IMR-90 (cell line): Measurements from ENCODE around the gene SLC25A11. TPM values are rescaled to one million over a fixed set of nuclear protein-coding genes. Genes with fewer than 3 reads are reported as not detected.
A peak's percentile ranks its signal among the peaks of the same experiment; 100 is the strongest.

ENCODE experiments used
- ATAC-seq: fragments of 200-7000 bp; cut with Tn5 transposase; 2 replicates; pipeline ENCODE4 v1.9.1; 2020; ENCODE audit warnings: low read depth, mild to moderate bottlenecking, moderate library complexity
- BruUV-seq: library from RNA; stranded (reverse); fragments of 400-500 nt; replicated peaks from 2 replicates; lab custom pipeline; 2021; lab: Mats Ljungman, UMichigan
- CTCF ChIA-PET: fragments of 300-600 bp; formaldehyde crosslinking; extraction: SDS; loops from one replicate; lab custom pipeline; 2021; ENCODE audit warnings: antibody characterized with exemption; lab: Yijun Ruan, JAX
- POLR2A ChIA-PET: fragments of 300-600 bp; sonication (Branson Sonifier 250); formaldehyde crosslinking; loops from one replicate; lab custom pipeline; 2022; ENCODE audit warnings: antibody characterized with exemption; ENCODE audit not compliant: unreplicated experiment; lab: Charles Lee
- DNase-seq: peaks from one replicate; pipeline ENCODE4 v3.0.0; 2013
- H2AFZ ChIP-seq: replicated peaks from 2 replicates; pipeline ENCODE3; 2013; ENCODE audit warnings: low read length, mild to moderate bottlenecking; ENCODE audit not compliant: poor library complexity
- H2AK5ac ChIP-seq: 2 replicates; pipeline ENCODE4 v1.6.1; 2013; ENCODE audit warnings: low read depth, low read length, inconsistent platforms
- H2AK9ac ChIP-seq: replicated peaks from 2 replicates; pipeline ENCODE3; 2013; ENCODE audit warnings: mild to moderate bottlenecking, low read depth, low read length, moderate library complexity; ENCODE audit not compliant: poor library complexity
- H2BK120ac ChIP-seq: 2 replicates; pipeline ENCODE4 v1.6.1; 2013; ENCODE audit warnings: low read depth, low read length, inconsistent platforms
- H2BK15ac ChIP-seq: 3 replicates; pipeline ENCODE4 v1.6.1; 2013; ENCODE audit warnings: low read depth, low read length, inconsistent platforms
- H2BK20ac ChIP-seq: 2 replicates; pipeline ENCODE4 v1.6.1; 2013; ENCODE audit warnings: low read depth, mild to moderate bottlenecking, inconsistent platforms, low read length, moderate library complexity
- H2BK5ac ChIP-seq: 2 replicates; pipeline ENCODE4 v1.6.1; 2013; ENCODE audit warnings: mild to moderate bottlenecking, low read depth, low read length, inconsistent platforms; ENCODE audit not compliant: poor library complexity, severe bottlenecking
- H3K14ac ChIP-seq: replicated peaks from 2 replicates; pipeline ENCODE4 v1.6.1; 2013; ENCODE audit warnings: low read depth, low read length, inconsistent platforms
- H3K18ac ChIP-seq: 2 replicates; pipeline ENCODE4 v1.6.1; 2013; ENCODE audit warnings: low read depth, low read length, control low read depth
- H3K23ac ChIP-seq: 2 replicates; pipeline ENCODE4 v1.6.1; 2013; ENCODE audit warnings: low read depth, low read length, inconsistent platforms
- H3K27ac ChIP-seq: 2 replicates; pipeline ENCODE4 v1.5.1; 2013; ENCODE audit warnings: mild to moderate bottlenecking, control low read depth, low read length; ENCODE audit not compliant: insufficient read depth
- H3K27me3 ChIP-seq: 2 replicates; pipeline ENCODE4 v1.6.1; 2013; ENCODE audit warnings: low read length; ENCODE audit not compliant: control insufficient read depth, insufficient read depth
- H3K36me3 ChIP-seq: 2 replicates; pipeline ENCODE4 v1.6.1; 2013; ENCODE audit warnings: low read length, mixed read lengths; ENCODE audit not compliant: control insufficient read depth, insufficient read depth
- H3K4ac ChIP-seq: 2 replicates; pipeline ENCODE4 v1.6.1; 2013; ENCODE audit warnings: low read depth, low read length, inconsistent platforms
- H3K4me1 ChIP-seq: 2 replicates; pipeline ENCODE4 v1.6.1; 2013; ENCODE audit warnings: low read length, mixed read lengths; ENCODE audit not compliant: control insufficient read depth, insufficient read depth
- H3K4me2 ChIP-seq: 2 replicates; pipeline ENCODE4 v1.6.1; 2013; ENCODE audit warnings: low read depth, mild to moderate bottlenecking, control low read depth, low read length, moderate library complexity
- H3K4me3 ChIP-seq: 2 replicates; pipeline ENCODE4 v1.5.1; 2013; ENCODE audit warnings: low read depth, mild to moderate bottlenecking, control low read depth, low read length, moderate library complexity; ENCODE audit not compliant: insufficient read depth
- H3K56ac ChIP-seq: 2 replicates; pipeline ENCODE4 v1.6.1; 2013; ENCODE audit warnings: low read length, inconsistent platforms; ENCODE audit not compliant: insufficient read depth; ENCODE audit errors: extremely low read depth
- H3K79me1 ChIP-seq, 2 experiments: 2 replicates each; pipeline ENCODE4 v1.6.1; 2013; ENCODE audit warnings: low read length in 2 of 2, inconsistent platforms in 1 of 2, low read depth in 1 of 2
- H3K9ac ChIP-seq: 2 replicates; pipeline ENCODE4 v1.6.1; 2013; ENCODE audit warnings: low read depth, low read length, control low read depth
- H3K9me1 ChIP-seq: 2 replicates; pipeline ENCODE4 v1.6.1; 2013; ENCODE audit warnings: low read length, inconsistent platforms; ENCODE audit not compliant: insufficient read depth
- H3K9me3 ChIP-seq: 2 replicates; pipeline ENCODE4 v1.6.1; 2013; ENCODE audit warnings: low read length; ENCODE audit not compliant: control insufficient read depth, insufficient read depth
- H4K20me1 ChIP-seq: 2 replicates; pipeline ENCODE4 v1.6.1; 2013; ENCODE audit warnings: low read length, inconsistent platforms; ENCODE audit not compliant: insufficient read depth
- H4K5ac ChIP-seq: 2 replicates; pipeline ENCODE4 v1.6.1; 2013; ENCODE audit warnings: mild to moderate bottlenecking, low read depth, low read length, control low read depth
- H4K8ac ChIP-seq, 2 experiments: 2 replicates each; pipeline ENCODE4 v1.6.1; 2013; ENCODE audit warnings: low read depth in 2 of 2, low read length in 2 of 2, control low read depth in 1 of 2, inconsistent platforms in 1 of 2
- H4K91ac ChIP-seq: 2 replicates; pipeline ENCODE4 v1.6.1; 2013; ENCODE audit warnings: low read depth, low read length, inconsistent platforms; ENCODE audit not compliant: insufficient read depth
- BHLHE40 ChIP-seq: fragments of 150-350 bp; IDR thresholded peaks from 2 replicates; pipeline ENCODE4 v1.6.1; 2016; ENCODE audit warnings: mild to moderate bottlenecking, low read depth, low read length
- CTCF ChIP-seq: conservative IDR thresholded peaks from 2 replicates; pipeline ENCODE4 v1.5.1; 2012; ENCODE audit warnings: mild to moderate bottlenecking, low read depth, low read length, improper control_type of control experiment
- FOS ChIP-seq: fragments of 150-350 bp; IDR thresholded peaks from 2 replicates; pipeline ENCODE4 v1.6.1; 2016; ENCODE audit warnings: low read depth, low read length
- MAFK ChIP-seq: IDR thresholded peaks from 2 replicates; pipeline ENCODE4 v1.6.1; 2012; ENCODE audit warnings: low read depth, low read length, improper control_type of control experiment
- MAZ ChIP-seq: IDR thresholded peaks from 2 replicates; pipeline ENCODE4 v1.6.1; 2012; ENCODE audit warnings: low read depth, mild to moderate bottlenecking, low read length, improper control_type of control experiment, moderate library complexity, borderline replicate concordance
- MXI1 ChIP-seq: IDR thresholded peaks from 2 replicates; pipeline ENCODE4 v1.6.1; 2012; ENCODE audit warnings: low read depth, mild to moderate bottlenecking, low read length, moderate library complexity, borderline replicate concordance
- POLR2A ChIP-seq: IDR thresholded peaks from 2 replicates; pipeline ENCODE4 v1.6.1; 2012; ENCODE audit warnings: mild to moderate bottlenecking, low read depth, low read length
- RAD21 ChIP-seq: IDR thresholded peaks from 2 replicates; pipeline ENCODE4 v1.6.1; 2012; ENCODE audit warnings: low read length, improper control_type of control experiment
- RFX5 ChIP-seq: IDR thresholded peaks from 2 replicates; pipeline ENCODE4 v1.8.0; 2012; ENCODE audit warnings: low read depth, mild to moderate bottlenecking, low read length, moderate library complexity
- SMC3 ChIP-seq: fragments of 150-350 bp; IDR thresholded peaks from 2 replicates; pipeline ENCODE4 v1.6.1; 2016; ENCODE audit warnings: low read depth, mild to moderate bottlenecking, antibody characterized with exemption, low read length, moderate library complexity
- WGBS, 2 experiments: methylation state at CpG; one replicate each; pipeline versions ENCODE4 v1.1.5 to v1.1.7; 2013; ENCODE audit warnings: missing lambda C conversion rate in 2 of 2; ENCODE audit not compliant: insufficient read length in 1 of 2; ENCODE audit errors: extremely low coverage in 2 of 2; 5-methylcytosine and 5-hydroxymethylcytosine counted together
- dilution Hi-C: fragments of 300-500 bp; cut with HindIII; formaldehyde crosslinking; loops from one replicate; pipeline ENCODE4 v1.14.3; 2018; ENCODE audit warnings: low sequenced_read_pairs; ENCODE audit not compliant: unreplicated experiment
- in situ Hi-C: fragments of 300-500 bp; cut with MboI; formaldehyde crosslinking; loops from 3 replicates; pipeline ENCODE4 v1.14.3; 2019; ENCODE audit warnings: low sequenced_read_pairs, inconsistent platforms, mixed read lengths
- intact Hi-C: fragments of 100-400 bp; cut with micrococcal nuclease; formaldehyde crosslinking; loops from 2 replicates; pipeline ENCODE4 v1.10.0; 2022
- polyA plus RNA-seq, 3 experiments: library from polyadenylated mRNA; depleted of rRNA; stranded (reverse); fragments of >200 nt; gene quantifications; 2 replicates each; pipeline ENCODE4 v1.2.3, GENCODE V29; 2012; ENCODE audit warnings: low replicate concordance in 1 of 3
- total RNA-seq: library from RNA; depleted of rRNA; stranded (reverse); fragments of >200 nt; gene quantifications from 2 replicates; pipeline ENCODE4 v1.2.3, GENCODE V29; 2012

Gene SLC25A11
- total and polyA plus RNA-seq, 2 of the 4 experiments (the other 2 are of a cell fraction) = 35.0 to 62.2 TPM

GRCh38 chr17:4950746-4951204 is 10.9 kb upstream of the SLC25A11 start, which contains the start of gene ENO3:
ENO3 (plus strand) TSS chr17:4951119; CDS start chr17:4951830, 711 bp downstream.
- intact Hi-C loops (no loop called here), in situ Hi-C loops (no loop called here), dilution Hi-C loops (no loop called here)
- no CpG with 5 or more reads among the region's 7 CpGs for WGBS, 2 experiments
- Histone ChIP-seq H3K4ac (peak within 1 kb of the TSS; percentile 99), H2AFZ (peak within 1 kb of the TSS; percentile 92), H4K8ac (peak within 1 kb of the TSS; percentile 95 to 97), H3K27ac (peak within 1 kb of the TSS; percentile 80), H2BK5ac (peak within 1 kb of the TSS; percentile 57), H2BK15ac (peak within 1 kb of the TSS; percentile 74; the same call in 1 of the 3 replicates), H3K56ac (peak within 1 kb of the TSS; percentile 84), H3K4me1 (peaks cover 30% of the 10 kb centered on the region), H3K36me3 (peaks cover 10% of the 10 kb centered on the region), H4K91ac (peak within 1 kb of the TSS; percentile 94), H3K14ac (peak within 1 kb of the TSS; percentile 92), H3K9ac (peak within 1 kb of the TSS; percentile 60), H2BK120ac (peak within 1 kb of the TSS; percentile 89), H3K9me1 (peaks cover 23% of the 10 kb centered on the region; the same call in 1 of the 2 replicates), H4K20me1 (peaks cover 27% of the 10 kb centered on the region), H3K18ac (peak within 1 kb of the TSS; percentile 8), H3K4me2 (peak within 1 kb of the TSS; percentile 64), H2AK5ac (peak within 1 kb of the TSS; percentile 97), H4K5ac (peak within 1 kb of the TSS; percentile 77), H3K4me3 (peak within 1 kb of the TSS; percentile 30), H2AK9ac (peak within 1 kb of the TSS; percentile 98), H2BK20ac (peak within 1 kb of the TSS; percentile 61), H3K9me3 (no peaks in the 10 kb centered on the region), H3K27me3 (no peaks in the 10 kb centered on the region), H3K79me1 (peaks cover 12 to 27% of the 10 kb centered on the region in 2 experiments; a peak in 3 of 4 replicates), H3K23ac (peak within 1 kb of the TSS; percentile 91)
- DNase-seq = no peak
- BruUV-seq = no TSS peak
- TF ChIP-seq MAZ (no peak), SMC3 (no peak), RFX5 (no peak), CTCF (no peak), BHLHE40 (no peak), MAFK (no peak), FOS (no peak), RAD21 (no peak), POLR2A (no peak), MXI1 (no peak)
- CTCF ChIA-PET = no interaction called here
- no peak for ATAC-seq
- POLR2A ChIA-PET = interaction anchor here (0.8 to 1.3 kb wide), 2 partner anchors 16 to 117 kb away, joined by 4 to 8 read pairs; no protein-coding TSS in a partner anchor
